ENCODE data around the gene KRTAP20-3.

DNA sequence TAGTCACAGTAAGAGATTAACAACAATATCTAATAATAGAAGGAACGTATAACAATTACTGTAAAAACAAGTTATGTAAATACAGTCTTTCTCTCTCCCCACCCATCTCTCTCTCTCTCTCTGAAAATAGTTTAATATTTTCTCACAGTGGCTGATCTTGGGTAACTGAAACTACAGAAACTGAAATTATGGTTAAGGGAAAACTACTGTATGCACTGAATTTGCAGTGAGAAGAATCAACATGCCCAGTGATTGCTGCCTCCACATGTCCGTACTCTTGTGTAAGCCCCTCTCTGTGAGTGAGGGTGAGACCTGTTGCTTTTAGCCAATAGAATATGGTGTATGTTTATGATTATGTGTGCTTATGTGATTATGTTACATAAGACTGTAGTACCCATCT, 30.5 kb upstream of the KRTAP20-3 start:
- TF ChIP-seq, protein P1, sequence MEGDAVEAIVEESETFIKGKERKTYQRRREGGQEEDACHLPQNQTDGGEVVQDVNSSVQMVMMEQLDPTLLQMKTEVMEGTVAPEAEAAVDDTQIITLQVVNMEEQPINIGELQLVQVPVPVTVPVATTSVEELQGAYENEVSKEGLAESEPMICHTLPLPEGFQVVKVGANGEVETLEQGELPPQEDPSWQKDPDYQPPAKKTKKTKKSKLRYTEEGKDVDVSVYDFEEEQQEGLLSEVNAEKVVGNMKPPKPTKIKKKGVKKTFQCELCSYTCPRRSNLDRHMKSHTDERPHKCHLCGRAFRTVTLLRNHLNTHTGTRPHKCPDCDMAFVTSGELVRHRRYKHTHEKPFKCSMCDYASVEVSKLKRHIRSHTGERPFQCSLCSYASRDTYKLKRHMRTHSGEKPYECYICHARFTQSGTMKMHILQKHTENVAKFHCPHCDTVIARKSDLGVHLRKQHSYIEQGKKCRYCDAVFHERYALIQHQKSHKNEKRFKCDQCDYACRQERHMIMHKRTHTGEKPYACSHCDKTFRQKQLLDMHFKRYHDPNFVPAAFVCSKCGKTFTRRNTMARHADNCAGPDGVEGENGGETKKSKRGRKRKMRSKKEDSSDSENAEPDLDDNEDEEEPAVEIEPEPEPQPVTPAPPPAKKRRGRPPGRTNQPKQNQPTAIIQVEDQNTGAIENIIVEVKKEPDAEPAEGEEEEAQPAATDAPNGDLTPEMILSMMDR (IDR thresholded peaks at IDR 0.05; ENCODE audit: poor library complexity), result no peak
- no peak for TF ChIP-seq EZH2 (IDR thresholded peaks at IDR 0.05; ENCODE audit: borderline replicate concordance)
- TF ChIP-seq EZH2phosphoT487 (IDR thresholded peaks at IDR 0.05; ENCODE audit: low read depth, severe bottlenecking, unreplicated experiment), result no peak

Data from hepatocyte (in vitro differentiated cells).